HepG2 (cell line): ENCODE results near the gene ANG. TPM values are rescaled to one million over a fixed set of nuclear protein-coding genes. Genes with fewer than 3 reads are reported as not detected.

Experiments used
- CCAR2 ChIP-seq: fragments of 200-400 bp; formaldehyde crosslinking; optimal IDR thresholded peaks from 2 replicates; pipeline ENCODE3; 2018; ENCODE audit warnings: low read depth, mild to moderate bottlenecking, low read length, moderate library complexity
- GPN1 ChIP-seq: sonication (generic); formaldehyde crosslinking; IDR thresholded peaks from 2 replicates; pipeline ENCODE4 v1.5.1; 2020; ENCODE audit warnings: missing genetic modification reagents, borderline replicate concordance
- HINFP ChIP-seq: sonication (generic); formaldehyde crosslinking; IDR thresholded peaks from 2 replicates; pipeline ENCODE4 v1.4.0; 2020; ENCODE audit warnings: low read depth, mild to moderate bottlenecking, missing genetic modification reagents
- KLF16 ChIP-seq, 2 experiments: sonication (generic) in 1 of 2; formaldehyde crosslinking in 1 of 2; IDR thresholded peaks; 2 replicates each; pipeline versions ENCODE4 v1.6.1 to v1.8.0; 2016 to 2023; ENCODE audit warnings: missing genetic modification reagents in 2 of 2, missing compliant biosample characterization in 1 of 2
- MEF2D ChIP-seq: sonication (generic); formaldehyde crosslinking; IDR thresholded peaks from 2 replicates; pipeline ENCODE4 v1.5.1; 2020; ENCODE audit warnings: mild to moderate bottlenecking, missing genetic modification reagents
- NFIC ChIP-seq: IDR thresholded peaks from 2 replicates; pipeline ENCODE4 v1.6.1; 2012; ENCODE audit warnings: mild to moderate bottlenecking, low read length, inconsistent platforms
- PHF20 ChIP-seq: sonication (generic); formaldehyde crosslinking; IDR thresholded peaks from 2 replicates; pipeline ENCODE4 v1.5.0; 2020; ENCODE audit warnings: mild to moderate bottlenecking, missing genetic modification reagents
- POLR2AphosphoS5 ChIP-seq: IDR thresholded peaks from 2 replicates; pipeline ENCODE4 v1.6.1; 2012; ENCODE audit warnings: low read depth, low read length
- SP2 ChIP-seq: sonication (generic); formaldehyde crosslinking; IDR thresholded peaks from 2 replicates; pipeline ENCODE4 v1.5.1; 2020; ENCODE audit warnings: mild to moderate bottlenecking, missing genetic modification reagents
- SRSF1 ChIP-seq: fragments of 200-400 bp; formaldehyde crosslinking; optimal IDR thresholded peaks from 2 replicates; pipeline ENCODE3; 2017; ENCODE audit warnings: mild to moderate bottlenecking, low read depth, low read length, moderate library complexity
- SRSF9 ChIP-seq: fragments of 200-400 bp; formaldehyde crosslinking; IDR thresholded peaks from 2 replicates; pipeline ENCODE4 v1.6.1; 2018; ENCODE audit warnings: borderline replicate concordance, mild to moderate bottlenecking, low read depth, low read length; ENCODE audit not compliant: insufficient read depth, poor library complexity, severe bottlenecking
- ZNF354B ChIP-seq: sonication (generic); formaldehyde crosslinking; IDR thresholded peaks from 2 replicates; pipeline ENCODE4 v1.8.0; 2022; ENCODE audit warnings: mild to moderate bottlenecking, missing genetic modification reagents
- ZNF407 ChIP-seq: sonication (generic); formaldehyde crosslinking; IDR thresholded peaks from one replicate; pipeline ENCODE4 v1.5.1; 2020; ENCODE audit warnings: mild to moderate bottlenecking, missing genetic modification reagents; ENCODE audit errors: not compliant biosample characterization
- ZNF468 ChIP-seq: sonication (generic); formaldehyde crosslinking; IDR thresholded peaks from 2 replicates; pipeline ENCODE4 v1.8.0; 2022; ENCODE audit warnings: mild to moderate bottlenecking, moderate library complexity, missing genetic modification reagents
- ZNF567 ChIP-seq: sonication (generic); formaldehyde crosslinking; IDR thresholded peaks from 2 replicates; pipeline ENCODE4 v1.8.1; 2023; ENCODE audit warnings: mild to moderate bottlenecking, missing genetic modification reagents, borderline replicate concordance
- ZNF589 ChIP-seq: sonication (generic); formaldehyde crosslinking; conservative IDR thresholded peaks from 2 replicates; pipeline ENCODE4 v1.8.0; 2022; ENCODE audit warnings: mild to moderate bottlenecking, moderate library complexity, missing genetic modification reagents
- ZNF781 ChIP-seq: sonication (generic); formaldehyde crosslinking; IDR thresholded peaks from 2 replicates; pipeline ENCODE4 v1.5.1; 2020; ENCODE audit warnings: borderline replicate concordance, mild to moderate bottlenecking, missing genetic modification reagents; ENCODE audit errors: not compliant biosample characterization
- polyA plus RNA-seq, 8 experiments: library from polyadenylated mRNA; depleted of rRNA in 3 of 8; stranded (reverse) in 7 of 8; unstranded in 1 of 8; fragments of >200 nt; fragmentation: Illumina TruSeq in 4 of 8; extraction: Trizol in 4 of 8; gene quantifications; 2 replicates each; pipeline versions ENCODE4 v1.2.1 to v1.2.3, GENCODE V29; 2011 to 2016; ENCODE audit warnings: low read depth in 4 of 8, missing spikeins in 1 of 8, mixed read lengths in 1 of 8; ENCODE audit not compliant: insufficient read depth in 1 of 8
- total RNA-seq, 5 experiments: library from RNA; depleted of rRNA; stranded (reverse); fragments of >200 nt; fragmentation: Illumina TruSeq; extraction: Trizol; gene quantifications; 2 replicates each; pipeline ENCODE4 v1.2.3, GENCODE V29; 2016; ENCODE audit warnings: low read depth in 1 of 5

The ANG gene
- total and polyA plus RNA-seq, 2 of the 13 experiments (the other 11 are each of a cell fraction or from before 2014, with no cell fraction given): 83.6 to 401 TPM

DNA sequence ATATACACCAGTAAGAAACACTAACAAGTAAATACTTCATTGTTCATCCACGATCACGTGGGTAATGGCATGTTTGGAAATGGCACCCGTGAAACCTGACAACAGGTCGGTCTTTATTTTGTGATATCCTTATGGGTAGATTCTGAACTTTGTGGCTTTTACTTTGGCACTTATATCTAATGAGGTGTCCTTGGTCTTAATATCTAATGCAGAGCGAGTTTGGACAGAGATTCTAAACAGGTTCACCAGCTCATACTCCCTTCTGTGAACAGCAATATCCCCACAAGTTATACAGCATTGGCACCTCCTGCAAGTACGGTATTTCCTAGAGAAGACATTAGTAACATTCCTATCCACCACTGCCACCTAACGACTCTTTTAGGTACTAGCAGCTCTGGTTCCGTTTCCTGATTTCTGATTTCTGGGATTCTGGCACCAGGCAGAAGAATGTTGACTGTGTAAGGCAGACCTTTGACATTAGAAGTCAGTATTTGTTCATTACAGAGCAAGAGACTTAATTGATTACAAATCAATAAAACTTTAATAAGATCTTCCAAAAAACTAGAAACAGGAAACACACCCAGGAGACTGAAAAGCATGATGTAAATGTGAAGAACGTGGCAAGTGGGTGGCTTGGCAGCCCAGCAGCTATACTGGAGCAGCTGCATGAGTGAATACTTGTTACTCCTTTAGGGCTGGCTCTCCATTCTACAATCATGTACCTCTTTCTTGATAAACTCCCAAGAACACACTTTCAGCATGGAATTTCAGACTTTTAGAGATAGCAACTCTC is 2.5 kb downstream of the ANG start (continued):
- TF ChIP-seq ZNF407 (CRISPR knock-in tag): no peak
- 0 out of 4 replicates have a peak, but pooled peaks of 1 of the 2 experiments have one; percentile 28 for TF ChIP-seq KLF16 (CRISPR knock-in tag; IDR thresholded peaks at IDR 0.05)
- no peak for TF ChIP-seq ZNF468 (CRISPR knock-in tag)
- no peak for TF ChIP-seq SP2
- TF ChIP-seq GPN1 (CRISPR knock-in tag): no peak
- TF ChIP-seq POLR2AphosphoS5: no peak; the same call in 1 of the 2 replicates
- TF ChIP-seq SRSF1: no peak
- TF ChIP-seq ZNF567: no peak
- TF ChIP-seq ZNF781 (CRISPR knock-in tag): no peak
- TF ChIP-seq ZNF589 (CRISPR knock-in tag): no peak
- no peak for TF ChIP-seq ZNF354B (CRISPR knock-in tag)
- no peak for TF ChIP-seq SRSF9
- TF ChIP-seq MEF2D (CRISPR knock-in tag): no peak
- TF ChIP-seq PHF20 (CRISPR knock-in tag): no peak
- TF ChIP-seq CCAR2: no peak
- no peak for TF ChIP-seq HINFP (CRISPR knock-in tag)
- TF ChIP-seq NFIC: no peak
